Trophoblast cell (in vitro differentiated cells and primary cell): ENCODE measurements around the gene FEZF2.

Experiments
- DNase-seq, 2 donors: peaks; one replicate each; pipeline ENCODE4 v3.0.0-alpha.2; 2016
- H2AFZ ChIP-seq: 2 replicates; pipeline ENCODE4 v1.6.1; 2013; ENCODE audit warnings: low read length, moderate library complexity, mild to moderate bottlenecking; ENCODE audit not compliant: insufficient read depth, poor library complexity
- H2AK5ac ChIP-seq: 2 replicates; pipeline ENCODE4 v1.6.1; 2013; ENCODE audit warnings: mild to moderate bottlenecking, low read length
- H2BK120ac ChIP-seq: 2 replicates; pipeline ENCODE4 v1.6.1; 2013; ENCODE audit warnings: low read length, mild to moderate bottlenecking, moderate library complexity; ENCODE audit not compliant: insufficient read depth, poor library complexity
- H2BK12ac ChIP-seq: 2 replicates; pipeline ENCODE4 v1.6.1; 2013; ENCODE audit warnings: mild to moderate bottlenecking, low read length, moderate library complexity
- H2BK5ac ChIP-seq: 2 replicates; pipeline ENCODE4 v1.6.1; 2013; ENCODE audit warnings: low read length, low read depth, moderate library complexity, mild to moderate bottlenecking; ENCODE audit not compliant: poor library complexity
- H3K14ac ChIP-seq: 2 replicates; pipeline ENCODE4 v1.6.1; 2013; ENCODE audit warnings: mild to moderate bottlenecking, low read length
- H3K18ac ChIP-seq: 2 replicates; pipeline ENCODE4 v1.6.1; 2013; ENCODE audit warnings: mild to moderate bottlenecking, low read length
- H3K23ac ChIP-seq: 2 replicates; pipeline ENCODE4 v1.6.1; 2013; ENCODE audit warnings: low read length
- H3K27ac ChIP-seq: 2 replicates; pipeline ENCODE4 v1.5.1; 2013; ENCODE audit warnings: low read depth, mild to moderate bottlenecking, inconsistent platforms, low read length, moderate library complexity
- H3K27me3 ChIP-seq: 2 replicates; pipeline ENCODE4 v1.6.1; 2013; ENCODE audit warnings: inconsistent platforms, mild to moderate bottlenecking, low read length, moderate library complexity; ENCODE audit not compliant: insufficient read depth
- H3K36me3 ChIP-seq, 2 experiments: 1 replicate in 1 of 2; 2 replicates in 1 of 2; pipeline ENCODE4 v1.6.1; 2013; ENCODE audit warnings: low read length in 2 of 2, mild to moderate bottlenecking in 2 of 2, moderate library complexity in 1 of 2; ENCODE audit not compliant: insufficient read depth in 2 of 2, control insufficient read depth in 1 of 2
- H3K4ac ChIP-seq: 2 replicates; pipeline ENCODE4 v1.6.1; 2013; ENCODE audit warnings: low read depth, mild to moderate bottlenecking, low read length, moderate library complexity
- H3K4me1 ChIP-seq, 2 experiments: 1 replicate in 1 of 2; 2 replicates in 1 of 2; pipeline ENCODE4 v1.6.1; 2013; ENCODE audit warnings: low read length in 2 of 2, mild to moderate bottlenecking in 2 of 2, moderate library complexity in 1 of 2; ENCODE audit not compliant: insufficient read depth in 2 of 2, control insufficient read depth in 1 of 2
- H3K4me2 ChIP-seq: 2 replicates; pipeline ENCODE4 v1.6.1; 2013; ENCODE audit warnings: inconsistent platforms, mild to moderate bottlenecking, low read length, moderate library complexity
- H3K4me3 ChIP-seq: 2 replicates; pipeline ENCODE4 v1.5.1; 2013; ENCODE audit warnings: mild to moderate bottlenecking, low read depth, low read length, inconsistent platforms
- H3K79me1 ChIP-seq: one replicate; pipeline ENCODE4 v1.6.1; 2013; ENCODE audit warnings: low read length
- H3K79me2 ChIP-seq: 2 replicates; pipeline ENCODE4 v1.6.1; 2013; ENCODE audit warnings: low read length, mild to moderate bottlenecking; ENCODE audit not compliant: control insufficient read depth, insufficient read depth, poor library complexity
- H3K9ac ChIP-seq: 2 replicates; pipeline ENCODE4 v1.6.1; 2013; ENCODE audit warnings: mild to moderate bottlenecking, low read length
- H3K9me3 ChIP-seq: 2 replicates; pipeline ENCODE4 v1.6.1; 2013; ENCODE audit warnings: low read depth, mild to moderate bottlenecking, control low read depth, inconsistent platforms, low read length; ENCODE audit not compliant: insufficient read depth
- H4K12ac ChIP-seq: 2 replicates; pipeline ENCODE4 v1.6.1; 2013; ENCODE audit warnings: low read depth, mild to moderate bottlenecking, low read length, moderate library complexity
- H4K8ac ChIP-seq: 2 replicates; pipeline ENCODE4 v1.6.1; 2013; ENCODE audit warnings: low read depth, mild to moderate bottlenecking, low read length, moderate library complexity
- H4K91ac ChIP-seq: one replicate; pipeline ENCODE4 v1.6.1; 2013; ENCODE audit warnings: low read depth, mild to moderate bottlenecking, low read length, moderate library complexity
- WGBS: extraction: QIAGEN DNeasy Blood & Tissue Kit; methylation state at CpG from one replicate; pipeline ENCODE4 v1.1.7; 2013; ENCODE audit warnings: missing lambda C conversion rate; ENCODE audit not compliant: insufficient read length, insufficient coverage; ENCODE audit errors: extremely low coverage; 5-methylcytosine and 5-hydroxymethylcytosine counted together

FEZF2 gene

DNA sequence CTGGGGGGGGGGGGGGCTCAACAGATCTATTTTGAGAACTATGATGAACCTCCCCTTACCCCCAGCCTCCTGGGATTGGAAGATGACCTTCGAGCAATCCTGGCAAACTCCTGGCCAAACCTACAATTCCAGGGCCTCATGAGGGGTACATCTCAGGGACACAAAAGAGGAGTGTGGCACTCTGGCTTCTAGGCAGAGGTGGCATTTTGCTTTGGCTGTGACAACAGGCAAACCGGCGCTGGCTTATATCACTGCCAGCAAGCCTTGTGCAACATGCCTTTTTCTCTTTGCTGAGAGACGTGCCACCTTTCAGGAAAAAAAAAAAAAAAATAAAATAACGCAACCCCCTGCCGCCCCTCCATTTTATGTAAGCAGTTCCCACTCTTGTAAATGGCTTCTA, 31.8 kb upstream of the FEZF2 start:
- Histone ChIP-seq H3K18ac (no peak overlapping the region), H3K9ac (no peak overlapping the region), H3K36me3 (no peaks in the 10 kb centered on the region), H4K8ac (no peak overlapping the region), H2BK120ac (no peak overlapping the region), H3K4ac (no peak overlapping the region), H4K12ac (no peak overlapping the region), H3K4me2 (no peak overlapping the region), H2AK5ac (no peak overlapping the region), H3K79me1 (no peaks in the 10 kb centered on the region), H3K79me2 (no peaks in the 10 kb centered on the region), H2AFZ (no peak overlapping the region), H3K9me3 (no peaks in the 10 kb centered on the region), H3K23ac (no peak overlapping the region), H2BK5ac (no peak overlapping the region), H2BK12ac (no peak overlapping the region), H4K91ac (no peak overlapping the region), H3K4me3 (no peak overlapping the region), H3K27ac (no peak overlapping the region), H3K4me1 (no peaks in the 10 kb centered on the region), H3K27me3 (no peaks in the 10 kb centered on the region), H3K14ac (no peak overlapping the region)
- DNase-seq = no peak
- no CpG with 5 or more reads among the region's 6 CpGs for WGBS

GRCh38 chr3:62404321-62404720, 31.0 kb upstream of the FEZF2 start:
- Histone ChIP-seq H3K9me3 (no peaks in the 10 kb centered on the region), H4K12ac (no peak overlapping the region), H2BK12ac (no peak overlapping the region), H2BK120ac (no peak overlapping the region), H3K18ac (no peak overlapping the region), H3K79me2 (no peaks in the 10 kb centered on the region), H3K4ac (no peak overlapping the region), H4K91ac (no peak overlapping the region), H4K8ac (no peak overlapping the region), H3K36me3 (no peaks in the 10 kb centered on the region), H3K4me1 (no peaks in the 10 kb centered on the region), H3K4me2 (no peak overlapping the region), H3K79me1 (no peaks in the 10 kb centered on the region), H2AK5ac (no peak overlapping the region), H3K23ac (no peak overlapping the region), H3K27me3 (no peaks in the 10 kb centered on the region), H2AFZ (no peak overlapping the region), H2BK5ac (no peak overlapping the region), H3K4me3 (no peak overlapping the region), H3K14ac (no peak overlapping the region), H3K9ac (no peak overlapping the region), H3K27ac (no peak overlapping the region)
- no CpG with 5 or more reads among the region's 8 CpGs for WGBS
- no peak for DNase-seq

DNA sequence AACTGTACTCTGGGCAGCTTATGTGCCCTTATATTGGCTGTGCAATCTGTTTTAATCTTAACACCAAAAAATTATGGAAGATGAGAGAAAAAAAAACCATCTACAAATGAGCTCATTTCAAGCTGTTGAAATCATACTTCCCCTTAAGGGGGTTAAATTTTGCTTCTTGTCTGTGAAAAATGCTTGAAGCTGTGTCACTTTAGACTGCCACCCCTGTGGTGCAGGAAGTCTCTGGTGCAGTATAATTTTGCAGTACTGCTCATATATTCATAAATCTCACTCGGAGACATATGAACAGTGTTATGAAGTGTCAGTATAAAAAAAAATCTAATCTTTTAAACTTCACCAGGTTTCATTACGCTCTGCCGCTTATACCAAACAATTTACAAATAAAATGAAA, 30.4 kb upstream of the FEZF2 start:
- no peak for DNase-seq
- Histone ChIP-seq H3K4me1 (no peaks in the 10 kb centered on the region), H3K4me2 (no peak overlapping the region), H3K18ac (no peak overlapping the region), H3K14ac (no peak overlapping the region), H3K23ac (no peak overlapping the region), H3K27ac (no peak overlapping the region), H3K9ac (no peak overlapping the region), H3K36me3 (no peaks in the 10 kb centered on the region), H3K4ac (no peak overlapping the region), H2AK5ac (no peak overlapping the region), H3K4me3 (no peak overlapping the region), H2BK120ac (no peak overlapping the region), H4K8ac (no peak overlapping the region), H2AFZ (no peak overlapping the region), H3K27me3 (no peaks in the 10 kb centered on the region), H2BK5ac (no peak overlapping the region), H3K79me1 (no peaks in the 10 kb centered on the region), H4K12ac (no peak overlapping the region), H3K79me2 (no peaks in the 10 kb centered on the region), H3K9me3 (no peaks in the 10 kb centered on the region), H2BK12ac (no peak overlapping the region), H4K91ac (no peak overlapping the region)
- no CpG with 5 or more reads among the region's 3 CpGs for WGBS

- no peak overlapping the region for H2AFZ ChIP-seq
- H4K8ac ChIP-seq = no peak overlapping the region
- H3K27ac ChIP-seq = no peak overlapping the region
- H3K18ac ChIP-seq = no peak overlapping the region
- no peaks in the 10 kb centered on the region for H3K79me2 ChIP-seq
- no peaks in the 10 kb centered on the region for H3K79me1 ChIP-seq
- no peak overlapping the region for H3K4me2 ChIP-seq
- no peak overlapping the region for H4K12ac ChIP-seq
- H3K4me1 ChIP-seq = no peaks in the 10 kb centered on the region
- no peak overlapping the region for H3K14ac ChIP-seq
- no peak overlapping the region for H3K4me3 ChIP-seq
- H2BK5ac ChIP-seq = no peak overlapping the region
- no peak overlapping the region for H2BK120ac ChIP-seq
- no peak for DNase-seq
- no peak overlapping the region for H2AK5ac ChIP-seq
- H2BK12ac ChIP-seq = no peak overlapping the region
- no peaks in the 10 kb centered on the region for H3K36me3 ChIP-seq
- WGBS = no CpG with 5 or more reads among the region's 5 CpGs
- no peaks in the 10 kb centered on the region for H3K27me3 ChIP-seq
- no peak overlapping the region for H4K91ac ChIP-seq
- no peak overlapping the region for H3K9ac ChIP-seq
- no peak overlapping the region for H3K4ac ChIP-seq
- H3K9me3 ChIP-seq = no peaks in the 10 kb centered on the region
- no peak overlapping the region for H3K23ac ChIP-seq
Observed at GRCh38 chr3:62392626-62393292, 19.4 kb upstream of the FEZF2 start.
